HG03108 (cell line): Measurements from ENCODE around the gene RABGAP1L.
A peak's percentile ranks its signal among the peaks of the same experiment; 100 is the strongest.
"Not testable (repeated sequence)": the region's sequence is repeated elsewhere in the genome, so short reads cannot be mapped to it uniquely, and the experiment has no call there.

ENCODE experiments used
- ATAC-seq: cut with Tn5 transposase; IDR thresholded peaks from one replicate; pipeline ENCODE4 v1.9.1; 2021; ENCODE audit warnings: moderate library complexity; ENCODE audit not compliant: unreplicated experiment

The RABGAP1L gene

DNA sequence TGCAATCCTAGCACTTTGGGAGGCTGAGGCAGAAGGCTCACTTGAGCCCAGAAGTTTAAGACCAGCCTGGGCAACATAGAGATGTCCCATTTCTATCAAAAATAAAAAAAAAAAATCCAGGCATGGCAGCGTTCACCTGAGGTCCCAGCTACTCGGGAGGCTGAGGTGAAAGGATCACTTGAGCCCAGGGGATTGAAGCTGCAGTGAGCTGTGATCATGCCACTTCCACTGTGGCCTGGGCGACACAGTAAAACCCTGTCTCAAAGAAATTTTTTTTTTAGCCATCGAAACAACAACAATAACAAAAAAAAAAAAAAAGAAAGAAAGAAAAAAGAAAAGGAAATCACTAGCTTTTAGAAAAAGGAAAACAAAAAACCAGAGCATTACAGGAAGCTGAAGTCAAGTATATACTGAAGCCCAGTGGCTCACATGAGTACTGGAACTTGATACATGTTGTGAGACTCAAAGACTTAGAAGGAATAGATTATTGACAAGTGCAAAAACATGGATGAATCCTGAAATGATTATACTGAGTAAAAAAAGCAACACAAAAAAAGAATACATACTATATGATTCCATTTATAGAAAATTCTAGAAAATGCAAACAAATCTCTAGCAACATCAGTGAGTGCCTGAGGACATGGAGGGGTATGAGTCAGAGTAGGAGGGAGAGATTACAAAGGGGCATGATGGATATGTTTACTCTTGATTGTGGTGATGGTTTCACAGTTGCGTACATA, 6.1 kb upstream of the RABGAP1L start:
- ATAC-seq = no peak

DNA sequence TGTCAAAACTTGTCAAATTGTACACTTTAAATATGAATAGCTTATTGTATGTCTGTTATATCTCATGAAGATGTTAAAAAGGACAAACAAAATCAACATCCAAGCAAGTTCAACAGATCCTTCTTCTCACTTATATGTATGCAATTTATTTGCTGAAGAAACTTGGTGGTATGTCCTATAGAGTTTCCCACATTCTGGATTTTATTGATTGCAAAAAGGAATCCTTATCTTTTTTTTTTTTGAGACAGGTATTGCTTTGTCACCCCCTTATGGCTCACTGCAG, 5.6 kb upstream of the RABGAP1L start:
- no peak for ATAC-seq

DNA sequence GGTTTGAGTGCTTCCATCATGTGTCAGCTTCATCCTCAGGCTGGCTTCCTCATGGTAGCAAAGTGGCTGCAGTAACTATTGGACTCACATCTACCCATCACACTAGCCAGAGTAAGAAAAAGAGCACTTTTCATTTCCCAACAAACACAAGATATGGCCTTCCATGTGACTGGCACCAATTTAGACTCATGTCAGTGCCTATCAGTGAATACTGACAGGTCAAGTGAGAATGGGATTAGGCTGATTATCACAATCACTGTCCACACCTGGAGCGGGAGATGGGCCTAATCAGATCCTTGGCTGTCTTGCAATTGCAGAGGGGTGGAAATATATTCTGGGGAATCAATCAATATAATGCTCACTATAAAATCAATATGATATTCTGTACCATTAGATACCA, 2.9 kb upstream of the RABGAP1L start:
- no peak for ATAC-seq

DNA sequence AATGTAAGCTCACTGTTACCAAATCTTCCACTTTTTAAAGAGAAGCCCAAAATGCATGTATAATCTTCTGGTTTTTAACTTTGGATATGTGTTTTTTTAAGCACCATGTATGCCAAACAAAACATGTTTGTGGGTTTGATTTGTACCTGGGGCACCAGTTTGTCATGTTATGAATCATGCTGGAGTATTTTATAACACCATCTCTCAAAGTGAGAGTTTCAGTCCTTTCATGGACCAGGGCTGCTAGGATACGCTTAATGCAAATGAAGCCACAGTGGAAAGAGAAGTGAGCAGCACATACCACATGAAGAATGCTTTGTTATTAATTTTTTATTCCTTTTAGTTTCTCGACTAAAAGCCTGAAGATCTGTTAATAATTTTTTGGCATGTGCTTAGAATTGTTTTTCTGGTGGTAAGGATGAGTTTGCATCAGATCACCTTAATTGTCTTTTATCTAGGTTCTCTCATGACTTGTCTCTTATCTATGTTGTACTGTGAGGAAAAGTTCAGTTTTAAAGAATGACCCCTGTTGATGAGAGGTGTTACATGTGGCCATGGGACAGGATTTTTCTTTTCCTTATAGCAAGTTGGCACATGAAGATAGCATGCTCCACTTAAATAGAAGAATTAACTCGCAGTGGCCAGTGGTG, 2.0 kb upstream of the RABGAP1L start:
- peak; percentile 47 for ATAC-seq

DNA sequence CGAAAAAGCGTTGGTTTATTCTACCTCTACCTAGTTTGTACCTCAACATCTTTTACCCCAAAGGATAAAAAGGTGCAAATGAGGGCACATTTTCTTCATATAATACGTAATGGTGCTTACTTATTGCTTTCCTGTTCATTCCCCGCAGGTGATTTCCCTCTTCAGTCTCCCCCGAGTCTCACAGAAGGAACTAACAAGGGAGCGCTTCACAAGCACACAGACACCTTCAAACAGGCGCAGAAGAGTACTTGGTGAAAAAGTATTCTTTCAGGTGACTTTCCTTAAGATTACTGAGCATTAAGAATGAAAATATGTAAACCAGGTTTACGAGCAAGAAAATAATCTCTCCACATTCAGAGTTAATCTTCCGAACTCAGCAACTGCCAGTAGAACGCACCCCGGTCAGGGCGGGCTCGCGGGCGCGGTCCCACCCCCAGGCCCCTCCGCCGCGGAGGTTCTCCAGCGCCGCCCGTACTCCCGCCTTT, 511 bp upstream of the RABGAP1L start:
- no peak for ATAC-seq

DNA sequence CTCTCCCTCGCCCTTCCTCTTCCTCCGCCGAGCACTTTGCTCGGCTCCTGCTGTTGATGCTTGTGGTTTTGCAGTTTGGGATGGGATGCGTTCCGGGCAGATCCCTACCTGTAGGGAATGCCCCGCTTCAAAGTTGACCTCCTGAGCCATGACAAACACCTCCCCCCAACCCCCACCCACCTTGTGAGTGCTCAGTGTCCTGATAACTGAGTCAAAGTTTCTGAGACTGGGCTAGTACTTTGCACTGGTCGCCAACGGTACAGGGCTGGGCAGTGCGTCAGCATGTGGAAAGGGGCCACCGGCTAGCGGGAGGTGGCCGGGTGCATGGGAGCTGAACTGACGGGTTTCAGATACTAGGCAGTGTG, 771 bp downstream of the RABGAP1L start:
- ATAC-seq = peak; percentile 5

DNA sequence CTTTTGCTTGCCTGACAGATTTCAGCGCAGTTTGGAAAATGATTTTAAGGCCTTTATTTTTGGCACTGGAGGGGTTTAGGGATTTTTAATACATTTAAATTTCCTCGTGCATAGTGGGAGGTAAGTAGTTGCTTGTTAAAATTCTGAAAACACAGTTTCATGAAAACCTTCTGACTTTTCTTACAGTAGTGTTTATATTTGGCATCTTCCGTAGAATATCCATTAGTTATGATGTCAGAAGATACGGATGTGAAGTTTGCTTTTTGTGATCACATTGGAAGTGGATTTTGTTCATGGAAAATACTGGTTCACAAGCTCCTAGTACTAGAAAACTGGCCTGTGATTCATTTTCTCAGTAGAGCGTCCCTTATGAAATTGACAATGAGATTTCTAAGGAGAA, 1.3 kb downstream of the RABGAP1L start:
- no peak for ATAC-seq

DNA sequence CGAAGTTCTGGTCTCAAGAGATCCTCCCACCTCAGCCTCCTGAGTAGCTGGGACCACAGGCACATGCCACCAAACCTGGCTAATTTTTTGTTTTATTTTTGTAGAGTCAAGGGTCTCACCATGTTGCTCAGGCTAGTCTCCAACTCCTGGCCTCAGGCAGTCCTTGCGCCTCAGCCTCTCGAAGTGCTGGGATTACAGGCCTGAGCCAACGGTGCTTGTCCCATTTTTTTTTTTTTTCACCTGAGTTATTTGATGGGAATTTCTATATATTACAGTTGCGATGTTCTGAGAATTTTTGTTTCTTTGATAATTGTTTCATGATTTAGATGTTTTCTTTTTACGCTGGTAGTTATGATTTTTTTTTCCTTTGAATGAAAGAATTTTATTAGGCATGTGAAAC, 2.5 kb downstream of the RABGAP1L start:
- ATAC-seq = no peak

DNA sequence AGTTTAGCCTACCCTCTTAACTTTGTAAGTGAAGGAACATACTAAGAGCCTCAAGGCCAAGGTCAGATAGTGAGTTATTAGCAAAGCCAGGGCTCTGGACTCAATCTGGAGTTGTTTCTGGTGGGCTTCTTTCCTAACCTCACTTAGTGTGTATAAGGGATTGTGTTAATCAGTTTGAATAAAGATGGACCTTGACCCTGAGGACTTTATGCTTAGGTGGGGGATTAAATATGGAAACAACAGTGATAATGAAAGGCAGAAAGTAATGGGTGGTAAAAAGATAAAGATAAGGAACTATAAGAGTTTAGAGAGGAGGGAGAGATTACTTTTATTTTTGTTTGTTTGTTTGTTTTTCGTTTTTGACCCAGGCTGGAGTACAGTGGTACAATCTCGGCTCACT, 5.5 kb downstream of the RABGAP1L start:
- no peak for ATAC-seq

DNA sequence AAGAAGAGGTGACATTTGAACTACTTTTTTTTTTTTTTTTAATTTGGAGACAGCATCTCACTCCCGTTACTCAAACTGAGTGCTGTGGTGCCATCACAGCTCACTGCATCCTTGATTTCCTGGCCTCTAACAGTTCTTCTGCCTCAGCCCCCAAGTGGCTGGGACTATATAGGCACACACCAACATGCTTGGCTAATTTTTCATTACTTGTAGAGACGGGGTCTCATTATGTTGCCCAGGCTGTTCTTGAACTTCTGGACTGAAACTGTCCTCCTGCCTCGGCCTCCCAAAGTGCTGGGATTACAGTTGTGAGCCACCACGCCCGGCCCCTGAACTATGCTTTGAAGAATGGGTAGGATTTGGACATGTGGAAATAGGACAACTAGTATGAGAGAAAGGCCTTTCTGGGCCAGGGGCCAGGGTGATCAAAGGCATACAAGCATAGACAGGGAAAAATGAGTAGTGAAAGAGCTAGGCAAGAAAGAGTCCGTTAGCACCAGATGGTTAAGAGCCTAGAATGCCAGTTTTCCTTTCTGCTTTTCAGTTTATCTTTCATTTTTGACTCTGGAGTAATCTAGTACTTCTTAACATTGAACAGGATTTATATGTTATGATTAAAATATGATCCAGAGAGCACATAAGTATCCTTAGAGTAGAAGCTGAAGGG, 6.3 kb downstream of the RABGAP1L start:
- ATAC-seq = no peak

DNA sequence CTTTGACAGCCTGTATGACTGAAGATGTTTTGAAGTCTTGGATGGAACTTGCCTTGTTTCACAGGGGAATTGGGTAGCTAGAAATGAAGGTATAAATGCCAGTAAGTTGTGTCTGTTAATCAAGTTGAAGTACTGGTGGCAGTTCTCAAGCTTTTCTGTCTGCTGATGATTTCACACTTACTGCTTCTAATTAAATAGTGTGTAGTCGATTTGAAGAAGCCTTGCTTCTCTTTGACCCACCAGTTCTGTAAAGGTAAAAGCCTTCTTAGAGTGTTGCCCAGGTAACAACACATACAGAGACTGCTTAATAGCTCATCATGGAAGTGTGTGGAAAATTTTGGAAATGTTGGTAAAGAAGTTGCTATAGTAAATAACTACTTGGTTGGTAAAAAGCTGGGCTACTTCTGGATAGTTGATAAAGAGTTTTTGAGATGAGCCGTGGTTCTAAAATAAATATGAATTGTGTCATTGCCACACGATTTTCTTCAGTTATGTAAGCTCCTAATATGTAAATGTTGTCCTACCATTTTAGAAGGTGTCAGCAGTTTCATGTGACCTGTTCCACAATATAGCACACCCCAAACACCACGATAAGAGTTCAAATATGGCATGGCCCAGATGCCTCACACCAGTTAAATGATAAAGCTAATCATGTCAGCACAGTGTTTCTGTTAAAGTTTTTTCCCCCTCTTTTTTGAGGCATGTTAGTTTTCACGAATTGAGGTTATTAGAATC, 7.4 kb downstream of the RABGAP1L start:
- no peak for ATAC-seq

DNA sequence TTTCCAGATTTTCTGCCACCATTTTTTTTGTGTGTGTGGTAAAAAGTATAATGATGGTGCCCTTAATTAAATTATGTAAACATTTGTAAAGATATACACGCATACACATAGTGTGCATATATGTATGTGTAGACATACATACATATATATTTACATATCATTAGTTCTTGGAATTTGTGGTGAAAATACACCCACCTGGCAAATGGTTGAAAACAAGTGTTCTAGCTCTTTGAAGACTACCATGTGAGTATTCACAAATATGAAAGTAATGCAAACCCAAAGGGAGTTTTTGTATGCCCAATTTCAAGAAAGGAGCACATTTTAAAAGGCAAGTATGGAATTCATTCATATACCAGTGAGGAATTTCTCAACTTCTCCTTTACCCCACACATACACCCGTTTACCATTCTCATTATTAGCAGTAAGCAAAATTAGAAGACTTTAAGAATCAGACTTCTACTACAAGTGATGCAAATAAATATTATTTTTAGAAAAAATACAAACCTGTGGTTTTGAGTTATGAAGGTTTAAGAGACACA, 8.0 kb downstream of the RABGAP1L start:
- ATAC-seq = no peak

DNA sequence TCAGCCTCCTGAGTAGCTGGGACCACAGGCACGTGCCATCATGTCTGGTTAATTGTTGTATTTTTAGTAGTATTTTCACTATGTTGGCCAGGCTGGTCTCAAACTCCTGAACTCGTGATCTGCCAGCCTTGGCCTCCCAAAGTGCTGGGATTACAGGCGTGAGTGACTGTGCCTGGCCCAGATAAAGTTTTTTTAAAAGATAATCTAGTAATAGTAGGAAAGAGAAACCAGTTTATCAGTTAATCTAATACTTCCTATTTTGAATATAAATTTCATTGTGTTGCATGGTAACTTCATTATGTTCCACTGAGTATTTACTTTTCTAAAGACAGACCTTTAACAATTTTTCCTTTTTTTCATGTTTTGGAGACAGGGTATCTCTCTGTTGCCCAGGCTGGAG, 10.0 kb downstream of the RABGAP1L start:
- ATAC-seq = no peak

DNA sequence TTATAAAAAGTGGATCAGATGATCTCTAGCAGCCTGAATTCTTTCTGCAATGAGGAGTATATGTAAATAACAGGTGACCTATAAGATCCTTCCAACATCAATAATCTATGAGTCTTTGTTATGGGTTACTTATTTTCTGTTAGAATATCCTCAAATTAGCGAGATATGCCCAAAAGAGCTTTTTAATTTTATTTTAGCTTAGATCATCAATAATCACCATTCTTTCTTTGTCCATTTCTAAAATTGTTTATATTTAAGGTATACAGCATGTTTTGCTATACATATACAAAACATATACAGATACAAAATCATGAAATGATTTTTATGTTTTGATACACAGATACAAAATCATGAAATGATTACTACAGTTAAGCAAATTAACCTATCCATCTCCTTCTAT, 11.8 kb downstream of the RABGAP1L start:
- no peak for ATAC-seq

DNA sequence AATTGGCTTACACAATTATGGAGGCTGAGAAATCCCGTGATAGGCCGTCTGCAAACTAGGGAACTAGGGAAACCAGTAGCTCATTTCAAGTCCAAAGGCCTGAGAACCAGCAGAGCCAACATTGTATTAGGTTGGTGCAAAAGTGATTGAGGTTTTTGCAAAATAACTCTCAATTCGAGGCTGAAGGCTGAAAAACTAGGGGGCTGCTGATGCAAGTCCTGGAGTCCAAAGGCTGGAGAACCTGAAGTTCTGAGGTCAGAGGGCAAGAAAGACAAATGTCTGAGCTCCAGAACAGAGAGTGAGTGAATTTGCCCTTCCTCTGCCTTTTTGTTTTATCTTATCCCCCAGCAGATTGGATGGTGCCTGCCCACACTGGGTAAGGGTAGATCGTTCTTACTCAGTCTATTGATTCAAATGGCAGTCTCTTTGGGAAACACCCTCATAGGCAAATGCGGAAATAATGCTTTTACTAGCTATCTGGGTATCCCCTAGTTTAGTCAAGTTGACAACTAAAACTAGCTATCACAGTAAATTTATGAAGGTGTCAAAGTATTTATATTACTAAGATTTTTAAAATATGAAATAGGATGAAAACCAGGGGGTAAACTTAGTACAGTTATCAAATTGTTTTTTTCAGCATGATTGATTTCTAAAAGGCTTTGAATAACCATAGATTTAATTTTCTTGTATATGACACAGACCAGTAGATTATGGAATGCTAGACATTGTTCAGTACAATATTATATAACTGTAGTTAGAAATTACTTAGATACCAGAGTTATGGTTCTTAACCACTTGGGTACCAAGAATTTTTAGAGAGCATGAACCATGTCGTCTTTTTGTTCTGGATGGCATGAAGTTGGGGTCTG, 15.4 kb downstream of the RABGAP1L start:
- ATAC-seq = no peak

DNA sequence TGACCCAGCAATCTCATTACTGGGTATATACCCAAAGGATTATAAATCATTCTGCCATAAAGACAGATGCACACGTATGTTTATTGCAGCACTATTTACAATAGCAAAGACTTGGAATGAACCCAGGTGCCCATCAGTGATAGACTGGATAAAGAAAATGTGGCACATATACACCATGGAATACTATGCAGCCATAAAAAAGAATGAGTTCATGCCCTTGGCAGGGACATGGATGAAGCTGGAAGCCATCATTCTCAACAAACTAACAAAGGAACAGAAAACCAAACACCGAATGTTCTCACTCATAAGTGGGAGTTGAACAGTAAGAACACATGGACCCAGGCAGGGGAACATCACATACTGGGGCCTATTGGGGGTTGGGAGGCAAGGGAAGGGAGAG, 19.1 kb downstream of the RABGAP1L start:
- ATAC-seq = not testable (repeated sequence)

DNA sequence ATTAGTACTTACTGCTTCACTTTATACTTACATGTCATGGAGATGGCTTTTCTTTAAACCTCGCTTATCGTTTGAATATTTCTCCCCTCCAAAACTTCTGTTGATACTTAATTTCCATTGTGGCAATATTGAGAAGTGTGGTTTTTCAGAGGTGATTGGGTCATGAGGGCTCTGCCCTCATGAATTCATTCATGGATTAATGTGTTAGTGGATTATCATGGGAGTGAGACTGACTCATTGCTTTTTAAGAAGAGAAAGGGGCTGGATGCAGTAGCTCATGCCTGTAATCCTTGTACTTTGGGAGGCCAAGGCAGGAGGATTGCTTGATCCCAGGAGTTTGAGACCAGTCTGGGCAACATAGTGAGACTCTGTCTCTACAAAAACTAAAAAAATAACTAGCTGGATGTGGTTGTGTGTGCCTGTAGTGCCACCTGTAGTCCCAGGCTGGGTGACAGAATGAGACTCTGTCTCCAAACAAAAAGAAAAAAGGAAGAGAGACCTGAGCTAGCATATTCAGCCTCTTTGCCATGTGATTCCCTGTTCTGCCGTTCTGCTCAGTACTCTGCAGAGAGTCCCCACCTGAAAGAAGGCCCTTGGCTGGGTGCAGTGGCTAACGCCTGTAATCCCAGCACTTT, 30.2 kb downstream of the RABGAP1L start:
- no peak for ATAC-seq

DNA sequence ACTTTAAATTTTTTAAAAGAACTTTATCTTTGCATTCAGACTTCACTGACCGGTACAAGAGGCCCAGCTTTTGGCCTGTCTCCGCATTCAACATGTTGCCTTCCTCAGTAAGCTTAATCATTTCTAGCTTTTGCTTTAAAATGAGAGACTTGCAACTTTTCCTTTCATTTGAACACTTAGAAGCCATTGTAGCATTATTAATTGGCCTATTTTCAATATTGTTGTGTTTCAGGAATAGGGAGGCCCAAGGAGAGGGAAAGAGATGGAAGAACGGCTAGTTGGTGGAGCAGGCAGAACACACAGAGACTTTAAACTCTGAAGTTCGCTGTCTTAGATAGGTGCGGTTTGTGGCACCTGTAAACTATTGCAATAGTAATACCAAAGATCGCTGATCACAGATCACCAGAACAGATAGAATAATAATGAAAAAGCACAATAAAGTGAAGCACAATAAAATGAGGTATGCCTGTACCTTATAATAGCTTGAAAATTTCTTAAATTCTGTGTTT, 31.4 kb downstream of the RABGAP1L start:
- no peak for ATAC-seq

DNA sequence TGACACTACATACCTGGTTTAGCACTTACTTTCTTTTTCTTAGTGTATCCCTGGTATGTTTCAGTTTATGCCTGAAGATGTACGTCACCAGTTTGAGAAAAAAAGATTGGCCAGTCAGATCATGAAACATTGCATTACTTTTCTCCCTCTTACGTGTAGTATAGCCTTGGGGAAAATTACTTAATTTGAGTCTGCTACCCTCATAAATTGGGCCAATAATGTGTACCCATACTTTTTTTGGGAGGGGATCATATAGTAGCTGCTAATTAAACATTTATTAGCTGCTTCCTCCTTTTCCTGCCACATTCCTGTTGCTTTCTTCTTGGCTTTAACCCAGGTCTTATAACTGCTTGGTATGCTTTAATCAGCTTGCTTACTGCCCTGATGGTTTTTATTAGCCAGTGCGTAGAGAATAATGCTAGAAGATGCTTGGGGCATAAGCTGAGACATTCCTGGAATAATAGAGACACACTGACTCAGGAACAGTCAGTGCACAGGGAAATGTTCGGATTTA, 32.1 kb downstream of the RABGAP1L start:
- ATAC-seq = no peak

DNA sequence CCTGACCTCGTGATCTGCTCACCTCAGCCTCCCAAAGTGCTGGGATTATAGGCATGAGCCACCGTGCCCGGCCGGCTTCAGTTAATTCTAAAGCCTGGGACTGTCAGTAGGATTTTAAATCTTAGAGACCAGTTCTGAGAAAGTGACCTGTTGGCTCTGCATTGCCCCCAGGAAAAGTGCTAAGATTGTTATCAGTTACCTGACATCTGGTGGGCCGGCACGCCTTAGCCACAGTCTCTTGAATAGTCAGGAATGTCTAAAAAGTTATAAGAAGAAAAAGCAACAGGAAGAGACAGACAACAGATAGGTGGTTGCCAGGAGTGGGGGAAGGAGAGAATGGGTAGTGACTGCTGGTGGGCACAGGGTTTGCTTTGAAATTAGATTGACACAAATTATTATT, 35.1 kb downstream of the RABGAP1L start:
- no peak for ATAC-seq
